GM21619 (cell line): ENCODE measurements around the gene DGKD.
A peak's percentile ranks its signal among the peaks of the same experiment; 100 is the strongest.
"Not testable (repeated sequence)": the region's sequence is repeated elsewhere in the genome, so short reads cannot be mapped to it uniquely, and the experiment has no call there.

Source experiments
- ATAC-seq: cut with Tn5 transposase; IDR thresholded peaks from one replicate; pipeline ENCODE4 v1.9.1; 2021; ENCODE audit not compliant: unreplicated experiment

Gene DGKD

GRCh38 chr2:233384015-233384414, 29.7 kb downstream of the DGKD start:
- ATAC-seq, result no peak

GRCh38 chr2:233384811-233385488, 30.7 kb downstream of the DGKD start:
- peak; percentile 1 for ATAC-seq

GRCh38 chr2:233385489-233386044, 31.3 kb downstream of the DGKD start:
- peak; percentile 70 for ATAC-seq

GRCh38 chr2:233386382-233387041, 32.2 kb downstream of the DGKD start:
- ATAC-seq, result no peak

DNA sequence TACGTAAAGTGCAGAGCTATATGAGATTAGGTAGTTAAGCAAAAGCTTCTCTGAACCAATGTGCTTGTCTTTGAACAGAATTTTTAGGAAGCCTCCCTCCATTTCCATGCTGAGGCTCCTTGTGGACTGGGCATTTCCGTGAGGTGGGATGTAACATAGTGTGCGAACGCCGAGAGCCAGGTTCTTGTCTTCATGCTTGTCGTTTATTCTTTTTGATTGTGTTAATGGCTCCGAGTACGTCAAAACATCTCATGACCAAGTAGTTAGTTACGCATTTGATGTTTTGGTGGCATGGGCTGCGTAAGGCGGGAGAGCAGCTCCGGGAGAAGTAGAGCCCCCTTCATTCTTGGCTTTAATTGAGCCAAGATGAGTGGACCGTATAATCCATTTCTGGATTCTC, 32.9 kb downstream of the DGKD start:
- ATAC-seq, result no peak

- ATAC-seq, result no peak
Measured at GRCh38 chr2:233387667-233388528, 33.6 kb downstream of the DGKD start.

DNA sequence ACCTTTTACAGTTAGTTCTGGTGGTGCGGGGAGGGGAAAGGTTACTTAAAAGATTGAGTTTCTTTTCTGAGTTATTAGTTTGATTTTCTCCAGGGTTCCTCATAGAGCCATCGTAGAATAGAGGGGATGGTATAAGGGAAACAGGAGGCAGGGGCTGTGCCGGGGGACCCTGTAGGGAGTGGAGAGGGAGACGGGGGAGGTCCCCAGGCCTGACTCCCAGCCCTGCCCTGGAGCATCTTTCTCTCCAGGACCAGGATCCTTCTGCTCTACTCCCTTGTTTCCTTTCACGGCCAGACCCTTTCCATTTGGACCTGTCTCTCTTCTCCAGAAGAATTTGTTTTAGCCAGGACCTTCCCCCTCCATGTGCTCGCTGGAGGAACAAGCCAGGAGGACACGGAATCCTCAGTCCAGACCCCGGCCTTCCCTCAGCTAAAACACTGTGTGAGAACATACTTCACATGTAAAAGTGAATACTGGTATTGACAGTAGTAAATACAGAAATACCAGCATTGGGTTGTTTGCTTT, 35.4 kb downstream of the DGKD start:
- ATAC-seq, result no peak

GRCh38 chr2:233395687-233396086, 41.4 kb downstream of the DGKD start:
- ATAC-seq, result no peak

GRCh38 chr2:233396726-233397665, 42.7 kb downstream of the DGKD start:
- not testable (repeated sequence) for ATAC-seq

DNA sequence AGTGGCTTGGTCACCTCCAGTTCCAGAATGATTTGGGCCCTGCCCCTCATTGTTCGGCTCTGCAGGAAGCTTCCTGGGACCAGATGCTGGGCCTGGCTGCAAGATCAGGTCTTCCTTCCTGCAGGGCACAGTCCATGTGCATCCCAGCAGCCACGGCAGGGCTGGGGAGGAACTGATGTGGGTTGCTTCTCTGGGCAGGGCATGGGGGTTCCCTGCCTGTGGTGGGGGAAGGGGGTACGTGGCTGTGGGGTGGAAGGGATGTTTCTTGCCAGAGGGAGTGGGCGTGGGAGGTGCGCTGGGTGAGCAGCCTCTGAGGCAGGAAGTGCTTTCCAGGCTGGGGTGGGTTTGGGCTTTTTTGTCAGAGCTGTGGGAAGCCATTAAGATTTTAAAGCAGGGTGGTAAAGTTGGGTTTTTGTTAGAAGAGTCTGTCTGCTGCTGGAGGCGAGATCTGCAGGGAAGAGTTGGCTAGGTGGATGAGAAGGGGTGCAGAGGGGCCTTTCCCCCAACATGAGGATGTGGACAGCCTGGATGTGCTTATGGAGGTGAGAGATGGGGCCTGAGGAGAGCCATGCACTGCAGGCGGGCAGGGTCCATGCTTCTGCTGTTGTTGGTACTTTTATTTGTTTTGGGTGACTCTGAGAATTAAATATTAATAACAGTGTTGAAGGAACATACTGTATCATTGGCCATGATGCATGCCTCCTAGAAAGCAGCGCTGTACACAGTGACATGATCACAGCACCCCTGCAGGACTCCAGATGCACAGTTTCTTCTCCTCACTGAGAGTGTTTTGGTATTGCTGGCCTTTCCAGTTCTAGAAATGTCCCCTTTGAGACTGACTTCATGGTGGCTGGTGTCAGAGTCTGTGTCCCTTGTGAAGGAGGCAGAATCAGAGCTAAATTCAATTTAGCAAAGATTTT, 45.3 kb downstream of the DGKD start:
- no peak for ATAC-seq

- no peak for ATAC-seq
Measured at GRCh38 chr2:233400341-233400740, 46.0 kb downstream of the DGKD start.

DNA sequence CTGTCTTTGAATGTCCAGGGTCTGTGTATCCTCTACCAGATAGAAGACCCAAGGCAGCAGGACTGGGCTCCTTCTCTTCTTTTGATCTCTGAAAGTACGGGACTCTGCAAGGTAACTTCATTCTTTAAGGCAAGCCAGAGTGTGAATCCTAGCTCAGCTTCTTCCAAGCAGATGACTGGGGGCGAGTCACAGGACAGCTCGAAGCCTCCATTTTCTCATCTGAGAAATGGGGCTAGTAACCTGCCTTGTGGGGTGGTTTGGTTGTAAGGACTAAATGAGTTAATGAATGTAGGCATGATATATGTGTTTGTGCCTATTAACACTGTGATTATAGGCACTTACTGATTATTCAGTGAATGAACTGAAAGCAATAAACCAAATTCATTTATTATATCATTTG, 46.7 kb downstream of the DGKD start:
- ATAC-seq, result no peak

DNA sequence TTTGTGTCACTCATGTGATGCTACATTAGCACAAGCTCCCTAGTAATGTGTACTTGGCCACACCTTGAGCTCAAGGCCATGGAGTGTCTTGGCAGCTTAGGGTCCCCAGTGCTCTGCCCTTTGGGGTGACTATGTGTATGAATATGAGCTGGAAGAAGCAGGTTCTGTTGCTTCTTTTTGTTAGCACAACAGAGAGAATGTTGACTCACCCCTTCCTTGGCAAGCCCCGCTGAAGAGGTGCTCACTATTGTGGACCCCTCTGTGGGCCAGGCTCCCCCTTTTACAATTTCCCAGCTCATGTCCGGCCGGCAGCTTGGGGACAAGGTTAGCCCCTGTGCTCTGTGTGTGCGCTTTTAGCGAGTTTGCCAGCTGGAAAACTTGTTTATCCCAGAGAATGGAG, 48.1 kb downstream of the DGKD start:
- ATAC-seq, result no peak

DNA sequence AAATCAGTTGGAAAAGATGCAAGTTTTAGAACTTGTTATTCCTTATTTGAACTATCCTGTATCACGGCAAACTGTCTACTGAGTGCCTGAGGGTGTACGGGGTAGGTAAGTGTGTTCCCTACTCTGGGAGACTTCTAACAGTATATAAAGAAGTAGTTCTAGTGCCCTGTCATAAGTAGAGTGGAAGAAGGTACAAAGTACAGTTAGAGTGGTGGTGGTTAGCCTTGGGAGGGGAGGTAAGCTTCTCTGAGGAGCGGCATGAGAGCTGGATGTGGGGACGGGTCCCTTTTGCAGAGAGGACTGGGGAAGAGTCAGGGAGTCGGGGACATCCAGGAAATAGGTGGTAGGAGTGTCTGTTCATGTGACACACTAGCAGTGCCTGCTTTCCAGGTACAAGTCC, 48.5 kb downstream of the DGKD start:
- no peak for ATAC-seq

DNA sequence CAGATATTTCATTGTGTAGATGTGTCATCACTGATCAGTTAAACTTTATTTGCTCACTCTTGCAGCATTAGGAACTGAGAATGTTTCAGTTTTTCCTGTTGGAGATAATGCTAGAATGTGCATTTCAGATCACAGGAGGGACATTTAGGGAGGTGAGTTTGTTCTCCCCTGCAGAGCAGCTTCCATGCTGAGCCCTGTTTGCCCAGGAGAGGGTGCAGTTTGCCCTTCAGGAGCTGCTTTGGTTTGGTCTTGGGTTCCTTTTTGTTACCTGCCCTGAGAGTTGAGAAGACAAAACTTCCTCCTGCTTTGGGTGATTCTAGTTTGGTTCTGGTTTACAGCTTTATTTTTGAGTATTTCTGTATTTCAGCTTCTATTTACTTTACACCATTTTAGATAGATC, 49.9 kb downstream of the DGKD start:
- ATAC-seq, result no peak

- no peak for ATAC-seq
Measured at GRCh38 chr2:233406865-233407264, 52.6 kb downstream of the DGKD start.

- no peak for ATAC-seq
Measured at GRCh38 chr2:233407771-233408181, 53.5 kb downstream of the DGKD start.

DNA sequence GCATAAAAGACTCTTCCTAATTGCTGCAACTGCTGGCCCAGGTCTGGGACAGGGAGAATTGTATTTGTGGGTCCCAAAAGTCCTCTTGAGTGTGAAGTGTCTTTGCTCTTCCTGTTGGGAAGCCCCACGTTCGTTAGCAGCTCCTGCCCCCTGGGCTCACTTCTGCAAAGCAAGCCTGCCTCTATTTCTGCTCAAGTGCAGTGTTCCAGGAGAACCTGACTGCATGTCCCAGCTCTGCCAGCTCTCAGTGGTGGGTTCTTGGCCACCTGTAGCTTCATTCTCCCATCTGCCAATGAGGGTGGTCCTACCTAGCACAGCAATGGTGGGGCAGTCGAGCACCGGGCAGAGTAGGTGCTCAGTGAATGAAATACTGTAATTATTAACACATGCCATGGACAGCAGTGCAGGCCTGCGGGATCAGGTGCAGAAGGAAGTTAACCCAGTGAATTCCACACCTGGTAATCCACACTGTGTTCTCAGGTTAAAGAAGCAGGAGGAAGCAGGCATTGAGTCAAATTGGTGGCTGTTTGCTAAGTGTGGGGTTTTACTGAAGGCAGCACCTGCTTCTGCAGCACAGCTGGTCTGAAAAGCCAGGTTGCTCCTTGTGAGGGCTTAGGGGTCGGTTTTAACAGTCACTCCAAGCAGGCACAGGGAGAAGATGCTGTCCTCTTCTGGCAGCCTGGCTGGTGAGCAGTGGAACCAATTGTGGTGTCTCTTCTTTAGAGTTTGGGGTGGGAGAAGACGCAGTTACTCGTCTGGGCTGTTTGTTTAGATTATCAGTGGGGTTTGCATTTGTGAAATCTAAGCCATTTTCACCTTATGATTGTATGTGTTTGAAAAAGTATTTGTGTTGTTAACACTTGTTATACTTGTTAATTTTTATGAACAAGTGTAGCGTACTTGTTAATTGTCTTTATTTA, 54.3 kb downstream of the DGKD start:
- ATAC-seq, result no peak
